Right renal cortex interstitium (tissue), 3 donors: ENCODE measurements around the gene PLXNA4. TPM values are rescaled to one million over a fixed set of nuclear protein-coding genes. Genes with fewer than 3 reads are reported as not detected.

Experiments
- DNase-seq, 3 donors: peaks; one replicate each; pipeline ENCODE4 v3.0.0-alpha.2; 2013; ENCODE audit warnings: low read depth in 3 of 3, low spot score in 2 of 3
- polyA plus RNA-seq, 3 donors: library from polyadenylated mRNA; unstranded; fragments of 120-200 nt; gene quantifications; one replicate each; pipeline ENCODE4 v1.2.1, GENCODE V29; 2013; ENCODE audit not compliant: insufficient read length in 3 of 3

The PLXNA4 gene
- polyA plus RNA-seq, 3 donors = 11.8 to 14.5 (median 13.5) TPM

DNA sequence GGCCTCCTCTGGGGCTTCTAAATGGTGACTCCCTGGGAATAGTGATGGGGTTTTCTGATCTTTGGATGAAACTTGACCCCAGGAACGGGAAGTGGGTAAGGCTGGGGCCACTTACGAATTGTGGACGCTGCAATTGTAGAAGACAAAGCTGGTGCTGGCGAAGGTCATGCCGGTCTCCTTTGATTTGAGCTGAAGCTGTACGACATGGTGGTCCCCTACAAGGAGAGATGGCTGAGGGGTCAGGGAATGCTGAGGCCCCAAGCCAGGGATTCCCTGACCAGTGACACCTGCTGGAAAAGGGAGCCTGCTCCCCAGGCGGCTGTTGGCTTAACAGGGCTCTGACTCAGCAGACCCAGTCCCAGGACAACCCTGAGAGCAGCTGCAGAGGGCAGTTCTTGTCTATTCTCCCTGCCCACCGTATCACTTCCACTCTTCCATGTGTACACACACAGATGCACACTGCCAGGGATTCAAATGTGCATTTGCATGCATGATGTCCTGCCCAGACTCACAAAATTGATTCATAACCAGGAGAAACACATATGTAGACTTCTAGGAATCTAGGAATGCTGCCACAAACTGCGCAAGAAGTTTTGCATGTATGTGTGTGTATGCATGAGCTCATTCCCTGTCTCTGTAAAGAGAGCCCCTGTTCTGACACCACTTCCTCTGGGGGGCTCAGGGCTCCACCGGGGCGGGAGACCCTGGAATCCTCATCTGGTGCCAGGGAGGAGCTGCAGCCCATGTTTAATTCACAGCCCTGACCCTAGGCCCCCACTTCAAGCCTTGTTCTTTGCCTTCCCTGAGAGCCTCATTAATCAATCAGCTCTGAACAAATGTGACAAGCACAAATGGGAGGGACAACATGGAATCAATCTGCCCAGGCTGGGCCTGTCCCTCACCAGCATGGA is 350.0 kb downstream of the PLXNA4 start:
- DNase-seq = no peak

DNA sequence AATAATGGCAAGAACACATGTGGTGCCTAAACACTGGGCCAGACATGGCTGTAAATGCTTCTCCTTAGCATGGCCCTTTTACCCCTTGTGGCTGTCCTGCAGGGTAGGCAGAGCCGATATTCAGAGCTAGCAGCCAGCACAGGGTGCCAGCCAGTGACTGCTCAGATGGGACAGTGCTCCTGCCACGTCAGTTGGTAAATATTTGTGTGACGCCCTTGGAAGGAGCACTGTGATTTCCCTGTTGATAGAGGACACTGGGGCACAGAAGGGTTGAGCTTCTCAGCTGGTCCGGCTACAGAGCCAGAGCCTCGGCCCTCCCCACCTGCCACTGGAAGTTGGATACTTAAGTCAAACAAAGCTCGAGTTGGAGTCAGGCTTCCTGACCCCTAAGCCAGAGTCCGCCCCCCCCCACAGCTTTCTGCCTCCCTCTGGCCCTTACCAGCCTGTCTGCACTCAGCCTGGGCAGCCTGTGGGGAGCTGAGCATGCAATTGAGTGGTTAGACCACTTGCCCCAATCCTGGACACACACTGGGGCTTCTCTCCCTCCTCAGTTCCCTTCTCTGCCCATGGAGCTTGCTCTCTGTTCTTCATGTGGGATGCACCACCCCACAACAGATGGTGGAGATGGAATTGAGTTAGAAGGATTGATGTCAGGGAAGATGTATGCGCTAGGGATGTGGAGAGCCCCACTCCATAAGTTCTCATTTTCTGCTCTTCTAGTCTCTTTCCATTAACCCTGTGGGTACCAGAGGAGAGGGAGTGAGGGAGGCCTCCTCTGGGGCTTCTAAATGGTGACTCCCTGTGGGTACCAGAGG is 350.8 kb downstream of the PLXNA4 start:
- DNase-seq = no peak

- DNase-seq = no peak
Observed at GRCh38 chr7:132221356-132221755, 354.9 kb downstream of the PLXNA4 start.

- DNase-seq = no peak
Observed at GRCh38 chr7:132220060-132220459, 356.2 kb downstream of the PLXNA4 start.

- DNase-seq = no peak
Observed at GRCh38 chr7:132218876-132219275, 357.4 kb downstream of the PLXNA4 start.

DNA sequence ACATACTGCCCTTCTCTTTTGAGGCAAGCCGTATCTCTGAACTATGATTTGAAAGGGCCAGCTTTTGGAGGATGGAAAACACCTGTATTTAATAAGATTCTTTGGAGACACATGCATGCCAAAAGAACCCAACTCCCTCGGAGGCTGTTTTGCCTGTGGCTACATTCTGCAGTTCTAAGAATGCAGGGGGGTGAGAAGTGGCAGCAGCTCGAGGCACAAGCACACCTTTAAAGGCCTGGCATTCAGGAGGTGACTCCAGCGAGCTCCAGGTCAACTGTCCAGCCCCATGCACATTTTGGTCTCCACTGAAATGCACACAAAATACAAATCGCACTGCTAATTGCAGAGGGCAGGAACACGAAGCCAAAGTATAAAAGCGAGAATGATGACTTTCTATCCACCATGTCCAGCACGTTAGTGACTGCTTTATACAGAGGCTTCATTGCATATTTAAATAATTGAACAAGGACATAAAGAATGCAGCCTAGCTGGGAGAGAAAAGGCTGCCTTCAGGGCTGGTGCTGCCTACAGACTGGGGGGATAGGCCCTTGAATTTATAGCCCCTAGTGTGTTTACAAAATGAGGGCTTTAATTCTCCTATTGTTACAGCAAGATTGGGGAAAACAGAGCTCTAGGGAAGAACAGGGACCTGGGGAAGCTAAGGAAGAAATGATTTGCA is 359.3 kb downstream of the PLXNA4 start:
- DNase-seq = no peak

GRCh38 chr7:132214452-132214851 is 361.8 kb downstream of the PLXNA4 start:
- DNase-seq = no peak

GRCh38 chr7:132213583-132213982 is 362.7 kb downstream of the PLXNA4 start:
- DNase-seq = no peak

- no peak for DNase-seq
Observed at GRCh38 chr7:132211971-132212370, 364.3 kb downstream of the PLXNA4 start.

DNA sequence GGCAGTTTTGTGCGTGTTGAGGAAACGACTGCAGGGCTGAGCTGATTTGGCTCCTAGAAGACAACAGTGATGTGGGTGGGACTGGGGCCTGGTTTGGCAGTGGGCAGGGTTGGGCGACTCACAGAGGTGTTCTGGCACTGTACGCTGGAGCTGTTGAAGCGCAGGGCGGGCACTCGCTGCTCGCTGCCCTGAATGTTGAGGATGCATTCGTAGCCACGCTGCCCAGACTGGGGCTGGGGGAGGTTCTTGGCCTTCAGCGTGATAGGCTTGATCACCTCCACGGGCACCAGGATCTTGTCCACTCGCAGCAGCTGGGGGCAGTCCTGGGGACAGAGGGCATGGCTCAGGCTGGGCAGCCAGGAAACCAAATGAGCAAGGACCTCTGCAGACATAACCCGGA is 365.4 kb downstream of the PLXNA4 start:
- no peak for DNase-seq

DNA sequence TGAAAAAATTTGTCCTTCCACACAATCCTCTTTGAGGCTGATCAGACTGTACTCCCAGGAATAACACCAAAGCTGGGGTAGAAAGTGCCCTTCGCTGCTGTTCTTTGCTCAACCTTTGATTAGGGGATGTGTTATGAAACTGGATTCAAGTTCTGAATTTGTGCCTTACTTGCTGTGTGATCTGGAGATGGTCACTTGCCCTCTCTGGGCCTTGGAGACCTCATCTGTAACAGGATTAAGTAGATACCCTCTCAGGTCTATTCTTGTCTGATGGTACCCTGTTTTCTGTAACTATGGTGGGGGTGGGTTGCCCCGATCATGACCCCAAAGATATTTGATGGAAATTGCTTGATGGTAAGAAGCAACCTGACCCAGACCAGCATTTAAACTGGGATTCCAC is 368.5 kb downstream of the PLXNA4 start:
- DNase-seq = no peak

DNA sequence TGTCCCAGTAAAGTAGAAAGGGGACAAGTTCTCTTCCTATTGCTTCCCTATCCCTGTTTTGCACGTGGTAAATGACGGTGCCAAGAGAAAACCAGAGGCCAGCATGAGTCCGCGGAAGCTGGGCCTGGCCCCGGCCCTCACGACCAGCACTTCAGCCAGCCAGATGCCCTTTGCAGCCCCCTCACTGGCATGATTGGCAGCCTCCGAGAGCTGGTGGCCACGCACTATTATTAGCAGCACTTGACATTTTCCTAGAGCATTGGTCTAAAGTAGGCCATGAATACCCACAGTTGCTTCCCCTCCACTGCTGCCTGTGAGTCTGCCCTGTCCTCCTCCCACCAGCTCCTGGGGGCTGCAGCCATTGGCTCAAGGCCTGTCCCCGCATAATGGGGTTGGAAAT is 369.1 kb downstream of the PLXNA4 start:
- DNase-seq = no peak

GRCh38 chr7:132206594-132206993 is 369.7 kb downstream of the PLXNA4 start:
- DNase-seq = no peak

GRCh38 chr7:132205509-132205908 is 370.8 kb downstream of the PLXNA4 start:
- DNase-seq = no peak

- DNase-seq = no peak
Observed at GRCh38 chr7:132203021-132203420, 373.2 kb downstream of the PLXNA4 start.

GRCh38 chr7:132202541-132202940 is 373.7 kb downstream of the PLXNA4 start:
- DNase-seq = no peak

DNA sequence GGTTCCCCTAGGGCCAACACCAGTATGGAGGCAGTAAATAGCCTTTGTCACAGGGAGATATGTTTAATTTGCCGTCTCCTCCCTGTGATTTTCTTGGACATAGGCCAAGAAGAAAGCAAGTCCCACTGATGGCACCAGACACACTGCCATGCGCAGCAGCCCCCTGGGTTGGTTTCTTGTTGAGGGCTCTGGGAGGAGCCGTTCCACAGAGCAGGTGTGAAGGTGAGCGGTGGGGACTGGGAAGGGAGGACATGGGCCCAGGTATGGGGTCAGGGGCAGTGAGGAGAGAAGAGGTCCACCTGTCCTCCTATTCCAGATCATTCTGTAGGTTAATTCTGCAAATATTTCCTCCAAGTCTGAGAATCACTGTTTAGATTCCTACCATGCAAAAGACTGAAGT is 376.1 kb downstream of the PLXNA4 start:
- no peak for DNase-seq

- DNase-seq = no peak
Observed at GRCh38 chr7:132199626-132200025, 376.6 kb downstream of the PLXNA4 start.

DNA sequence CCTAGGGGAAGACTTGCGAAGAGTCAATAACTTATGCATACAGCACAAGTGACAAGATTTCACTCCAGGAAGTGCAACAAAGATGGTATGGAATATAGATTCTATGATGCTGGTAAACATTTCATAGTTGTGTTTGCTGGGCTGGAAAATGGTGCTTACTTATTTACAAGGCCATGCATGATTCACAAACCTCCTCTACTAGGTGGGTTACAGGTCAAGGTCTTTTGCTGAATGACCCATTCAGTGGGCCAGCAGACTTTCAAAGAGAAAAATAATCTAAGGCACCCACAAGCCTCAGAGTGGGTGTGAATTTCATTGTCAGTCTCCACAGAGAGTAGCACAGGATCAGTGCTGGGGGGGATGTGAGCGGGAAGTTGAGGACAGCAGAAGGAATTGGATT is 378.5 kb downstream of the PLXNA4 start:
- no peak for DNase-seq

DNA sequence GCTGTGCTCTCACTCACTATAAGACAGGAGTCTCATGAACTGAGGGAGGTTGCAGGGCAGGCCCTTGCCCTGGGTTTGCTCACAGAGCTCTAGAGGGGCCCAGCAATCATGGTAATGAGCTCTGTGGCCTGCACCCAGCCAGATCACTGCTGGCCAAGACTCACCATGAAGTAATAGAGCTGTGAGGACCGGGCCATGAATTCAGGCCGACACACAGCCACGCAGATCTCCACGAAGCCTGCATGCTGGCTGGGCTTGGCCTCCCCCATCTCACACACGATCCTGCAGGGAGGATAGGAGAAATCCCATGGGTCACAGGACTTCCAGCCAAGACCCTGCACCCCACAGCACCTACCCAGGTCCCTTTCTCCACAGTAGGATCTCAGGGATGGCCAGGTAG is 382.4 kb downstream of the PLXNA4 start:
- DNase-seq = no peak

DNA sequence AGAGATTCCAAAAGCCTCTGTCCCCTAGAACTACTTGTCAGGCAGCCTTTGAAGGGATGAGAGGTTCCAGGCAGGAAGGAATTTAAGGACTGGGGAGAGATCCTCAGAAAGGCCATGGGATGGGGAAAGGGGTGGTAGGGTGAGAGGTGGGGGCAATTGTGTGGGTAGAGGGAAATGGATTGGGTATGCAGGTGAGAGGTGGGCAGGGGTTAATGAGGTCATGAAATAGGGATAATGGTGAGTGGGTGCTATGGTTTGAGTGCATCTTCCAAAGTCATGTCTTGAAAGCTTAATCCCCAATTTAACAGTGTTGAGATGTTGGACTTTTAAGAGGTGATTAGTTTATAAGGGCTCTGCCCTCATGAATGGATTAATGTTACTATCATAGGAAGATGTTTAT is 383.5 kb downstream of the PLXNA4 start:
- DNase-seq = no peak
